Uterus (tissue), 4 donors: ENCODE measurements around the gene MYCN. TPM values are rescaled to one million over a fixed set of nuclear protein-coding genes. Genes with fewer than 3 reads are reported as not detected.

Experiments
- DNase-seq, 2 donors: peaks; one replicate each; pipeline ENCODE4 v3.0.0-alpha.2; 2019 to 2020
- H3K27ac ChIP-seq, 2 donors: fragments of 200-600 bp; sonication (generic); 1 replicate in 1 of 2; 2 replicates in 1 of 2; pipeline ENCODE4 v1.5.1; 2016 to 2018
- H3K27me3 ChIP-seq, 2 donors: fragments of 200-600 bp; sonication (generic); one replicate each; pipeline ENCODE4 v1.5.1; 2018 to 2019; ENCODE audit warnings: control low read depth in 1 of 2
- H3K36me3 ChIP-seq, 2 donors: fragments of 200-600 bp; sonication (generic); one replicate each; pipeline ENCODE4 v1.5.1; 2019; ENCODE audit warnings: control low read depth in 1 of 2
- H3K4me1 ChIP-seq, 2 donors: fragments of 200-600 bp; sonication (generic); one replicate each; pipeline ENCODE4 v1.5.1; 2018 to 2019; ENCODE audit warnings: control low read depth in 1 of 2
- H3K4me3 ChIP-seq, 2 donors: fragments of 200-600 bp; sonication (generic); 1 replicate in 1 of 2; 2 replicates in 1 of 2; pipeline ENCODE4 v1.5.1; 2018 to 2019; ENCODE audit warnings: mild to moderate bottlenecking in 1 of 2
- H3K9me3 ChIP-seq, 2 donors: fragments of 200-600 bp; sonication (generic); one replicate each; pipeline ENCODE4 v1.5.1; 2019; ENCODE audit warnings: control low read depth in 1 of 2
- POLR2A ChIP-seq, 2 donors: fragments of 450-650 bp; IDR thresholded peaks; one replicate each; pipeline ENCODE4 v1.6.1; 2016; ENCODE audit warnings: antibody characterized with exemption in 2 of 2, mild to moderate bottlenecking in 1 of 2, moderate library complexity in 1 of 2
- intact Hi-C: fragments of 100-400 bp; cut with DNase I; formaldehyde crosslinking; loops from one replicate; pipeline ENCODE4 v1.15.1; 2023; ENCODE audit warnings: low total_unique reads
- total RNA-seq, 4 donors: library from RNA; depleted of rRNA in 3 of 4; stranded (reverse); fragments of >200 nt in 3 of 4; gene quantifications; one replicate each; pipeline versions ENCODE4 v1.1.0 to v1.2.4, GENCODE V29; 2014 to 2023
- TF ChIP-seq, protein P1 (sequence below), 4 experiments: fragments of 200-600 bp in 2 of 4; fragments of 450-650 bp in 2 of 4; sonication (generic) in 2 of 4; IDR thresholded peaks; one replicate each; pipeline ENCODE4 v1.5.1; 2016 to 2019; ENCODE audit warnings: antibody characterized with exemption in 4 of 4, mild to moderate bottlenecking in 2 of 4, moderate library complexity in 1 of 4
- donor health status: DM: yes; HTN: yes; CAD: no.

The MYCN gene
- total RNA-seq, 4 donors from 2014 or later, result 1.3 to 4.1 (median 1.9) TPM; not detected in 1

DNA sequence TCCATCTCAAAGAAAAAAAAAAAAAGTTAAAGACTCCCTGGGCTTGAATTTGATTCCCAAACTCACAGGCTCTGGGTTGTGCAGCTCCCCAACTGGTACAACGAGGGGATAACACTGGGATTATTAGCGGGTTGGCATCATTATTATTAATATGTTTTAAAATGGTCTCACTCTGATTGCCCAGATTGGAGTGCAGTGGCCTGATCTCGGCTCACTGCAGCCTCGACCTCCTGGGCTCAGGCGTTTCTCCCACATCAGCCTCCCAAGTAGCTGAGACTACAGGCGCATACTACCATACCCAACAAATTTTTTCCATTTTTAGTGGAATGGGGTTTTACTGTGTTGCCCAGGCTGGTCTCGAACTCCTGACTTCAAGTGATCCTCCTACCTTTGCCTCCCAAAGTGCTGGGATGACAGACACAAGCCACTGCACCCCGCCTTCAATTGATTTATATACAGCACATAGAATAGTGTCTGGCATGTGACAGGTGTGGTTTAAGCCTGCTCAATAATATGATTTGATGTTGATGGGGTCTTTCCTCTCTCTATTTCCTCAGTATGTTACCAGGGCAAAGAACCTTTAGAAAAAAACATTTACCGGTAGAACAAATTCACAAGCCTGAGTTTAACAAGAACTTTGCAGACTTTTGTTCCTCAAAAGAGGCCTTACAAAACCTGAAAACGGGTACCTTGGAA is 12.2 kb downstream of the MYCN start:
- H3K4me3 ChIP-seq, result no peak overlapping the region
- DNase-seq, result no peak
- intact Hi-C loops, result no loop called here
- no peaks in the 10 kb centered on the region for H3K27me3 ChIP-seq
- no peaks in the 10 kb centered on the region for H3K4me1 ChIP-seq
- H3K27ac ChIP-seq, result no peak overlapping the region
- H3K36me3 ChIP-seq, result no peaks in the 10 kb centered on the region
- H3K9me3 ChIP-seq, result no peaks in the 10 kb centered on the region
- no peak for TF ChIP-seq POLR2A (IDR thresholded peaks at IDR 0.05)
- TF ChIP-seq, protein P1, sequence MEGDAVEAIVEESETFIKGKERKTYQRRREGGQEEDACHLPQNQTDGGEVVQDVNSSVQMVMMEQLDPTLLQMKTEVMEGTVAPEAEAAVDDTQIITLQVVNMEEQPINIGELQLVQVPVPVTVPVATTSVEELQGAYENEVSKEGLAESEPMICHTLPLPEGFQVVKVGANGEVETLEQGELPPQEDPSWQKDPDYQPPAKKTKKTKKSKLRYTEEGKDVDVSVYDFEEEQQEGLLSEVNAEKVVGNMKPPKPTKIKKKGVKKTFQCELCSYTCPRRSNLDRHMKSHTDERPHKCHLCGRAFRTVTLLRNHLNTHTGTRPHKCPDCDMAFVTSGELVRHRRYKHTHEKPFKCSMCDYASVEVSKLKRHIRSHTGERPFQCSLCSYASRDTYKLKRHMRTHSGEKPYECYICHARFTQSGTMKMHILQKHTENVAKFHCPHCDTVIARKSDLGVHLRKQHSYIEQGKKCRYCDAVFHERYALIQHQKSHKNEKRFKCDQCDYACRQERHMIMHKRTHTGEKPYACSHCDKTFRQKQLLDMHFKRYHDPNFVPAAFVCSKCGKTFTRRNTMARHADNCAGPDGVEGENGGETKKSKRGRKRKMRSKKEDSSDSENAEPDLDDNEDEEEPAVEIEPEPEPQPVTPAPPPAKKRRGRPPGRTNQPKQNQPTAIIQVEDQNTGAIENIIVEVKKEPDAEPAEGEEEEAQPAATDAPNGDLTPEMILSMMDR (IDR thresholded peaks at IDR 0.05), result no peak

DNA sequence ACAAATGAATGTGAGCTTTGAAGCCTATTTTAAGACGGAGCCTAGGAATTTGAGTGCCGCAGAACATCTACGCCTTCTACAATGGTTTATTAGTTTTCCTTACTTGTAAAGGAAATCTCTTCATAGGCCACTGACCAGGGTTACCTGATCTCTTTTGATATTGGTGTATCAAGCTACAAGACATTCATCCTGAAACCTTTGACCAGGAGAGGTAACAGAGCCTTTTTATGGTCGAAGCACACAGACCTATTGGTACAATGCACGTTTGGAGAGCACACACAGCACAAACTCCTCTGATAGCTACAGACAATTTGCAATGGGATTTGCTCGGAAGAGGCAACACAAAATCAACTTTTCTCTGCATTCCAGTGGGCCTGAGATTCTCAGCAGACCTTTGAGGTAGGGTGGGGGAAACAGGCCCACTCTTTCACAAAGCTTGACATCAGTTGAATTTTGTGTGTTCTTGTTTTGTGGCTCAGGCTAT is 12.8 kb downstream of the MYCN start:
- Histone ChIP-seq H3K36me3 (no peaks in the 10 kb centered on the region), H3K9me3 (no peaks in the 10 kb centered on the region), H3K27ac (no peak overlapping the region), H3K27me3 (no peaks in the 10 kb centered on the region), H3K4me1 (no peaks in the 10 kb centered on the region), H3K4me3 (no peak overlapping the region)
- TF ChIP-seq, protein P1 (IDR thresholded peaks at IDR 0.05), result no peak
- TF ChIP-seq POLR2A (IDR thresholded peaks at IDR 0.05), result no peak
- DNase-seq, result no peak
- intact Hi-C loops, result no loop called here

DNA sequence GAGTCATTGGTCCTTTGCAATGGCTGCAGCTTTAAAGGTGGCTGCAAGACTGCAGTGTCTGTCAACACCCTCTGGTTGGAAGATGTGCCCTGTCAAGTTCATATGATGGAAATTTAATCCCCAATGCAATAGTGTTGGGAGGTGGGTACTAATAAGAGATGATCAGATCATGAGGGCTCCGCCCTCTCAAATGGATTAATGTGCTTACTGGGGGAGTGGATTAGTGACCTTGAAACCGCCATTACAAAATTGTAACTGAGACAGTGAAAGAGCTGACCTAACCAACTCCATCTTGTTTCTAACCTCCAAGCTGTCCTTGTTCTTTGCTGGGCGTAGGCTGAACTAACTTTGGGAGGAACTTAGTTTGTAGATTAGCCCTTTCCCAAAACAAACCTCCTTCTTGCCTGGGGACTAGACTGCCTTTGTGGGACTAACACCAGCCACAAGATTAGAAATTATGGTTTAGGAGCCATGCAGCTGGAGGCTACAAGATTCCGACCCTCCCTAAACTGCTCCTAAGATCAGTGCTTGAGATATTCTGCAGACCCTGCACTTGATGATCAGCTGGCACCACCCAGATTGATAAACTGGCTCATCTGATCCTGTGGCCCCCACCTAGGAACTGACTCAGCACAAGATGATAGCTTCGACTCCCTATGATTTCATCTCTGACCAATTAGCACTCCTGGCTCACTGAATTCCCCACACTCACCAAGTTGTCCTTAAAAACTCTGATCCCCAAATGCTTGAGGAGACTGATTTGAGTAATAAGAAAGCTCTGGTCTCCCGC is 13.7 kb downstream of the MYCN start:
- no peaks in the 10 kb centered on the region for H3K4me1 ChIP-seq
- intact Hi-C loops, result no loop called here
- no peak overlapping the region for H3K4me3 ChIP-seq
- H3K27me3 ChIP-seq, result no peaks in the 10 kb centered on the region
- no peak for DNase-seq
- H3K36me3 ChIP-seq, result no peaks in the 10 kb centered on the region
- no peak overlapping the region for H3K27ac ChIP-seq
- H3K9me3 ChIP-seq, result no peaks in the 10 kb centered on the region
- no peak for TF ChIP-seq POLR2A (IDR thresholded peaks at IDR 0.05)
- TF ChIP-seq, protein P1 (IDR thresholded peaks at IDR 0.05), result no peak

DNA sequence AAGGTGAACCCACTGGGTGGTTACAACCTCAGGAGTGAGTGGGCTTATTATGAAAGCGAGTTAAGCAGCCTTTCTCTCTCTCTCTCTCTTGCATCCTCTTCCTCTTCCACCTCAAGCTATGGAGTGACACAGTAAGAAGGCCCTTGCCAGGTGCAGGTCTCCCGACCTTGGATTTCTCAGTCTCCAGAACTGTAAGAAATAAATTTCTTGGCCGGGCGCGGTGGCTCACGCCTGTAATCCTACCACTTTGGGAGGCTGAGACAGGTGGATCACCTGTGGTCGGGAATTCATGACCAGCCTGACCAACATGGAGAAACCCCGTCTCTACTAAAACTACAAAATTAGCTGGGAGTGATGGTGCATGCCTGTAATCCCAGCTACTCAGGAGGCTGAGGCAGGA is 14.4 kb downstream of the MYCN start:
- Histone ChIP-seq H3K27ac (no peak overlapping the region), H3K4me1 (no peaks in the 10 kb centered on the region), H3K9me3 (no peaks in the 10 kb centered on the region), H3K36me3 (no peaks in the 10 kb centered on the region), H3K27me3 (no peaks in the 10 kb centered on the region), H3K4me3 (no peak overlapping the region)
- intact Hi-C loops, result no loop called here
- no peak for DNase-seq
- no peak for TF ChIP-seq POLR2A (IDR thresholded peaks at IDR 0.05)
- TF ChIP-seq, protein P1 (IDR thresholded peaks at IDR 0.05), result no peak
